ENCODE results near the gene NUCB1.
"Not testable (repeated sequence)": the region's sequence is repeated elsewhere in the genome, so short reads cannot be mapped to it uniquely, and the experiment has no call there.

NUCB1 gene

GRCh38 chr19:48922548-48923490, 22.7 kb downstream of the NUCB1 start:
- no peak overlapping the region for H3K4me3 ChIP-seq (ENCODE audit: extremely low read depth, insufficient read depth, low read length, poor library complexity, severe bottlenecking)
- WGBS, 2 experiments (ENCODE audit: insufficient coverage in 2 of 2): 94 to 97% methylated on average over 14 to 16 of the region's 18 CpGs

DNA sequence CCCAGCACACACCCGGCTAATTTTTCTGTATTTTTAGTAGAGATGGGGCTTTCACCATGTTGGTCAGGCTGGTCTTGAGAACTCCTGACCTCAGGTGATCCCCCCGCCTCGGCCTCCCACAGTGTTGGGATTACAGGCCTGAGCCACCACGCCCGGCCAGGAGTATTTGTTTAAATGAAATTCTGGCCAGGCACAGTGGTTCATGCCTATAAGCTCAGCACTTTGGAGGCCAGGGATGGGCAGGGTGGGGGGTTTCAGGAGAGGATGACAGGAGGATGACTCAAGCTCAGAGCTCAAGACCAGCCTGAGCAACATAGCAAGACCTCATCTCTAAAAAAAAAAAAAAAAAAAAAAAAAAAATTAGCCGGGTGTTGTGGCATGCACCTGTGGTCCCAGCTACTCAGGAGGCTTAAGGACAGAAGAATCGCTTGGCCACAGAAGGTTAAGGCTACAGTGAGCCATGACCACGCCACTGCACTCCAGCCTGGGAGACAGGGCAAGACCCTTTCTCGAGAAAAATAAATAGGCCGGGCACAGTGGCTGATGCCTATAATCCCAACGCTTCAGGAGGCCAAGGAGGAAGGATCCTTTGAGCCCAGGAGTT, 25.2 kb downstream of the NUCB1 start:
- Histone ChIP-seq H3K4me3 (ENCODE audit: extremely low read depth, insufficient read depth, low read length, poor library complexity, severe bottlenecking) (no peak overlapping the region), H3K36me3 (ENCODE audit: control insufficient read depth, insufficient read depth, low read length) (peaks cover 22% of the 10 kb centered on the region), H3K4me1 (ENCODE audit: control insufficient read depth, insufficient read depth, low read length, poor library complexity, severe bottlenecking) (peaks cover 9% of the 10 kb centered on the region), H3K27ac (ENCODE audit: low read depth, low read length, severe bottlenecking) (no peak overlapping the region), H3K9me3 (ENCODE audit: control insufficient read depth, low read length) (no peaks in the 10 kb centered on the region)
- 87 to 91% methylated on average over 6 to 8 of the region's 11 CpGs for WGBS, 2 experiments (ENCODE audit: insufficient coverage in 2 of 2)

More at GRCh38 chr19:48922548-48923490, 22.7 kb downstream of the NUCB1 start:
- Histone ChIP-seq H3K27ac (ENCODE audit: low read depth, low read length, severe bottlenecking) (no peak overlapping the region), H3K9me3 (ENCODE audit: control insufficient read depth, low read length) (no peaks in the 10 kb centered on the region), H3K36me3 (ENCODE audit: control insufficient read depth, insufficient read depth, low read length) (peaks cover 40% of the 10 kb centered on the region), H3K4me1 (ENCODE audit: control insufficient read depth, insufficient read depth, low read length, poor library complexity, severe bottlenecking) (peaks cover 9% of the 10 kb centered on the region)

- H3K4me3 ChIP-seq (ENCODE audit: extremely low read depth, insufficient read depth, low read length, poor library complexity, severe bottlenecking); H3K9me3 ChIP-seq (ENCODE audit: control insufficient read depth, low read length); H3K27ac ChIP-seq (ENCODE audit: low read depth, low read length, severe bottlenecking); H3K4me1 ChIP-seq (ENCODE audit: control insufficient read depth, insufficient read depth, low read length, poor library complexity, severe bottlenecking): not testable (repeated sequence)
- H3K36me3 ChIP-seq (ENCODE audit: control insufficient read depth, insufficient read depth, low read length): peaks cover 17% of the 10 kb centered on the region
- 82 to 93% methylated on average over 6 to 8 of the region's 8 CpGs for WGBS, 2 experiments (ENCODE audit: insufficient coverage in 2 of 2)
Observed at GRCh38 chr19:48925890-48926289, 25.8 kb downstream of the NUCB1 start.

- no peak overlapping the region for H3K27ac ChIP-seq (ENCODE audit: low read depth, low read length, severe bottlenecking)
- H3K4me3 ChIP-seq (ENCODE audit: extremely low read depth, insufficient read depth, low read length, poor library complexity, severe bottlenecking): no peak overlapping the region
- H3K9me3 ChIP-seq (ENCODE audit: control insufficient read depth, low read length): no peaks in the 10 kb centered on the region
- peaks cover 9% of the 10 kb centered on the region for H3K4me1 ChIP-seq (ENCODE audit: control insufficient read depth, insufficient read depth, low read length, poor library complexity, severe bottlenecking)
- WGBS, 2 experiments (ENCODE audit: insufficient coverage in 2 of 2): 92 to 93% methylated on average over 9 to 10 of the region's 10 CpGs
- peaks cover 7% of the 10 kb centered on the region for H3K36me3 ChIP-seq (ENCODE audit: control insufficient read depth, insufficient read depth, low read length)
Observed at GRCh38 chr19:48926909-48927308, 26.8 kb downstream of the NUCB1 start.

DNA sequence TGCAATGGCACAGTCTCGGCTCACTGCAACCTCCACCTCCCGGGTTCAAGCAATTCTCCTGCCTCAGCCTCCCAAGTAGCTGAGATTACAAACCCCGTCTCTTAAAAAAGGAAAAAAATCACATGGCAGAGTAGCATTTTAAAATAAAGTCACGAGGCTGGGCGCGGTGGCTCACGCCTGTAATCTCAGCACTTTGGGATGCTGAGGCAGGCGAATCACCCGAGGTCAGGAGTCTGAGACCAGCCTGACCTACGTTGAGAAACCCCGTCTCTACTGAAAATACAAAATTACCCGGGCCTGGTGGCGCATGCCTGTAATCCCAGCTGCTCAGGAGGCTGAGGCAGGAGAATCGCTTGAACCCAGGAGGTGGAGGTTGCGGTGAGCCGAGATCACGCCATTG, 27.6 kb downstream of the NUCB1 start:
- not testable (repeated sequence) for H3K36me3 ChIP-seq (ENCODE audit: control insufficient read depth, insufficient read depth, low read length); H3K9me3 ChIP-seq (ENCODE audit: control insufficient read depth, low read length); H3K4me1 ChIP-seq (ENCODE audit: control insufficient read depth, insufficient read depth, low read length, poor library complexity, severe bottlenecking); H3K27ac ChIP-seq (ENCODE audit: low read depth, low read length, severe bottlenecking); H3K4me3 ChIP-seq (ENCODE audit: extremely low read depth, insufficient read depth, low read length, poor library complexity, severe bottlenecking)
- 86 to 94% methylated on average over 10 to 15 of the region's 17 CpGs for WGBS, 2 experiments (ENCODE audit: insufficient coverage in 2 of 2)

- Histone ChIP-seq H3K4me3 (ENCODE audit: extremely low read depth, insufficient read depth, low read length, poor library complexity, severe bottlenecking) (no peak overlapping the region), H3K27ac (ENCODE audit: low read depth, low read length, severe bottlenecking) (no peak overlapping the region), H3K36me3 (ENCODE audit: control insufficient read depth, insufficient read depth, low read length) (peaks cover 1% of the 10 kb centered on the region), H3K4me1 (ENCODE audit: control insufficient read depth, insufficient read depth, low read length, poor library complexity, severe bottlenecking) (peaks cover 9% of the 10 kb centered on the region), H3K9me3 (ENCODE audit: control insufficient read depth, low read length) (no peaks in the 10 kb centered on the region)
- WGBS, 2 experiments (ENCODE audit: insufficient coverage in 2 of 2): 83% methylated on average over 10 to 12 of the region's 15 CpGs
Observed at GRCh38 chr19:48928164-48929025, 28.3 kb downstream of the NUCB1 start.

DNA sequence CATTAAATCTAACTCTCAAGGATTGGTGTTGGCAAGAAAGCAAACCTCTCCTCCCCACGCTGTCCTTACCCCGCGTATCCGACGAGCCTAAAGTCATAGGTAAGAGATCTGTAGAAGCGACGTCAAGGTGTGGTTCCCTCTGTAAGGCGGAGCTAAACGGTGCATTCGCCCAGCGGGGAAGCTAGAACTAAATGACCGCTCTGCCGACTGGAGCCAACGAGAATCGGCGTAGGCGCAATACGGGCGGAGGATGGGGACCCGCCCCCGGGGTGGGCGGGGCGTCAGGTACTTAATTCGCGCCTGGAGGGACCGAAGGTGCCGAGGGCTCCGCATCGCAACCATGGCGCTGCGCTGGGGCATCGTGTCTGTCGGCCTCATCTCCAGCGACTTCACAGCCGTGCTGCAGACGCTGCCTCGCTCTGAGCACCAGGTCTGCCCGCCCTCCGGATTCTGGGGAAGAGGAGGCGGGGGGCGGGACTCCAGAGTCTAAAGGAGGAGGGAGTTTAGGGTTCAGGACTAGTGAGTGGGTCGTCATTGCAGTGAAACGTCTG, 33.3 kb downstream of the NUCB1 start, which contains the start of gene DHDH:
Gene DHDH (plus strand): TSS at position 318 of the 551 bp plus-strand sequence. CDS start 23 bp downstream, at position 341.
- Histone ChIP-seq H3K4me3 (ENCODE audit: extremely low read depth, insufficient read depth, low read length, poor library complexity, severe bottlenecking) (peak within 1 kb of the TSS; percentile 43), H3K36me3 (ENCODE audit: control insufficient read depth, insufficient read depth, low read length) (no peaks in the 10 kb centered on the region), H3K9me3 (ENCODE audit: control insufficient read depth, low read length) (no peaks in the 10 kb centered on the region), H3K4me1 (ENCODE audit: control insufficient read depth, insufficient read depth, low read length, poor library complexity, severe bottlenecking) (no peaks in the 10 kb centered on the region), H3K27ac (ENCODE audit: low read depth, low read length, severe bottlenecking) (no peak within 1 kb of the TSS)
- 1% methylated on average over 32 to 39 of the region's 43 CpGs for WGBS, 2 experiments (ENCODE audit: insufficient coverage in 2 of 2)

DNA sequence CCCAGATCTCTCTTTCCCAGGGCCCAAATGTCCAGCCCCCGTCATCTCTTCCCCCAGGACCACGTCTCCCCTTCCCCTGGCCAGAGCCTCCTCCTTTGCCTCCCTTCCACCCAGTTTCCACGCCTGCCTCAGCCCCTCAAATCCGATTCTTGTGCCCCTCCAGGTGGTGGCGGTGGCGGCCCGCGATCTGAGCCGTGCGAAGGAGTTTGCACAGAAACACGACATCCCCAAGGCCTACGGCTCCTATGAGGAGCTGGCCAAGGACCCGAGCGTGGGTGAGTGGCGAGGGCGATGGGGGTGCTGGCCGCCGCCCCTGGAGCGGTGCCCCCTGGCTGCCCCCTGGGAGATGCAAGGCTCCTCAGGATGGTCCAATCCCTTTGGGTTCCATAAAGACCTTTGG, 34.7 kb downstream of the NUCB1 start:
- H3K4me3 ChIP-seq (ENCODE audit: extremely low read depth, insufficient read depth, low read length, poor library complexity, severe bottlenecking): no peak overlapping the region
- H3K4me1 ChIP-seq (ENCODE audit: control insufficient read depth, insufficient read depth, low read length, poor library complexity, severe bottlenecking): no peaks in the 10 kb centered on the region
- no peaks in the 10 kb centered on the region for H3K9me3 ChIP-seq (ENCODE audit: control insufficient read depth, low read length)
- H3K36me3 ChIP-seq (ENCODE audit: control insufficient read depth, insufficient read depth, low read length): no peaks in the 10 kb centered on the region
- WGBS, 2 experiments (ENCODE audit: insufficient coverage in 2 of 2): 77 to 80% methylated on average over 6 to 18 of the region's 19 CpGs
- no peak overlapping the region for H3K27ac ChIP-seq (ENCODE audit: low read depth, low read length, severe bottlenecking)

DNA sequence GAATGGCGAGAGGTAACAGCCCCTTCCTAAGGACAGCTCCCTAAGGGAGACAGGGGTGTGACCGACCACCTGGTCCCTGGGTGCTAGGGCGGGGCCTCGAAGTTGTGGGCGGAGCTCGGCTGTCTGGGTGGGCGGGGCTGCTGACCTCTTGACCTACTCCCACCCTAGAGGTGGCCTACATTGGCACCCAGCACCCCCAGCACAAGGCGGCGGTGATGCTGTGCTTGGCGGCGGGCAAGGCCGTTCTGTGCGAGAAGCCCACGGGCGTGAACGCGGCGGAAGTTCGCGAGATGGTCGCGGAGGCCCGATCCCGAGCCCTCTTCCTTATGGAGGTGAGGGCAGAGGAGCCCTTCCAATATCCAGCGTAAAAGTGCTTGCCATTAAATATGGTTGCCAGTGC, 35.8 kb downstream of the NUCB1 start:
- 98% methylated on average over 19 to 23 of the region's 25 CpGs for WGBS, 2 experiments (ENCODE audit: insufficient coverage in 2 of 2)
- H3K36me3 ChIP-seq (ENCODE audit: control insufficient read depth, insufficient read depth, low read length): no peaks in the 10 kb centered on the region
- H3K4me1 ChIP-seq (ENCODE audit: control insufficient read depth, insufficient read depth, low read length, poor library complexity, severe bottlenecking): no peaks in the 10 kb centered on the region
- H3K4me3 ChIP-seq (ENCODE audit: extremely low read depth, insufficient read depth, low read length, poor library complexity, severe bottlenecking): no peak overlapping the region
- H3K27ac ChIP-seq (ENCODE audit: low read depth, low read length, severe bottlenecking): no peak overlapping the region
- H3K9me3 ChIP-seq (ENCODE audit: control insufficient read depth, low read length): no peaks in the 10 kb centered on the region

GRCh38 chr19:48938256-48938655, 38.1 kb downstream of the NUCB1 start:
- H3K9me3 ChIP-seq (ENCODE audit: control insufficient read depth, low read length): no peaks in the 10 kb centered on the region

More at GRCh38 chr19:48938256-48938655, 38.1 kb downstream of the NUCB1 start:
- WGBS, 2 experiments (ENCODE audit: insufficient coverage in 2 of 2): 93 to 100% methylated on average over 4 to 6 of the region's 7 CpGs
- no peaks in the 10 kb centered on the region for H3K36me3 ChIP-seq (ENCODE audit: control insufficient read depth, insufficient read depth, low read length)
- H3K27ac ChIP-seq (ENCODE audit: low read depth, low read length, severe bottlenecking): no peak overlapping the region
- H3K4me3 ChIP-seq (ENCODE audit: extremely low read depth, insufficient read depth, low read length, poor library complexity, severe bottlenecking): no peak overlapping the region
- no peaks in the 10 kb centered on the region for H3K4me1 ChIP-seq (ENCODE audit: control insufficient read depth, insufficient read depth, low read length, poor library complexity, severe bottlenecking)
